IPS DF 19.7 (cell line): ENCODE measurements around the gene PDZRN4.
"Not testable (repeated sequence)": the region's sequence is repeated elsewhere in the genome, so short reads cannot be mapped to it uniquely, and the experiment has no call there.

Source experiments
- DNase-seq: peaks from one replicate; pipeline ENCODE4 v3.0.0-alpha.2; 2013; ENCODE audit warnings: low read depth, low spot score

The PDZRN4 gene

DNA sequence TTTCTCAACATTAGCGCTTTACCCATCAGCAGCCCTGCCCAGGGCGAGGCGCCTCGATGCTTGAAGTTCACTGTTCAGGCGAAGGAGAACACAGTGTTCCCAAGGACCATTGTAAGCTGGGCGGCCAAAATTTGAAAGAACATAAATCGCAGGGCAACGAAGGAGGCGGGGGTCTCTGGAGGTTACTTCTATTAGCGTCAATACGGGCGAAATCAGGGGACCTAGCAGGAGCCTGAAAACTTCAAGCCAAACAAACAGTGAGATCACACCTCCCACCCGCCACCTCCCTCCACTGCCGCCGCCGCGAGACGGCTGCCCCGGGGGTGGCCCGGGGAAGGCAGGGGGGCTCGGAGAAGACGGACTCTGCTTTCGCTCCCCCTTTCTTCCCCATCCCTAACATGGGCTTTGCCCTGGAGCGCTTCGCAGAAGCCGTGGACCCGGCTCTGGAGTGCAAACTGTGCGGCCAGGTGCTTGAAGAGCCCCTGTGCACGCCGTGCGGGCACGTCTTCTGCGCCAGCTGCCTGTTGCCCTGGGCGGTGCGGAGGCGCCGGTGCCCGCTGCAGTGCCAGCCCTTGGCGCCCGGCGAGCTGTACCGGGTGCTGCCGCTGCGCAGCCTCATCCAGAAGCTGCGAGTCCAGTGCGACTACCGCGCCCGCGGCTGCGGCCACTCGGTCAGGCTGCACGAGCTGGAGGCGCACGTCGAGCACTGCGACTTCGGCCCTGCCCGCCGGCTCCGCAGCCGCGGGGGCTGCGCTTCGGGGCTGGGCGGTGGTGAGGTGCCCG lies at the start of gene PDZRN4:
TSS of gene PDZRN4 (plus strand) at position 263 of the 783 bp plus-strand sequence.
- DNase-seq = no peak

DNA sequence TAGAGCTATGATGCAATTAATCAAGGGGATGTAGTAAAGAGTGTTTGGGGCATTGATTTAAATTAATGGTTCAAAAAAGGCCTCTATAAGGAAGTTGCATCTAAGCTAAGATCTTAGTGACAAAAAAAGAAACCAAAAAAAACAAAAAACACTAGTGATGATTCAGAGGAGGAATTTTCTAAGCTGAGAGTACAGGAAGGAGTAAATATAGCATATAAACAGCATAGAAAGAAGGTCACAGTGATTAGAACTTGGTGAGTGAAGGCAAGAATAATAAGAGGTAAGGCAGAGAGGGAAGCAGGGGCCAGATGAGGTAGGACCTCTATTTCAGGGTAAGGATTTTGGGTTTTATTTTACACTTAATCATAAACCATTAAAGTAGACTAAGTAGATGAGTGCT lies 48.0 kb upstream of the PDZRN4 start:
- no peak for DNase-seq

DNA sequence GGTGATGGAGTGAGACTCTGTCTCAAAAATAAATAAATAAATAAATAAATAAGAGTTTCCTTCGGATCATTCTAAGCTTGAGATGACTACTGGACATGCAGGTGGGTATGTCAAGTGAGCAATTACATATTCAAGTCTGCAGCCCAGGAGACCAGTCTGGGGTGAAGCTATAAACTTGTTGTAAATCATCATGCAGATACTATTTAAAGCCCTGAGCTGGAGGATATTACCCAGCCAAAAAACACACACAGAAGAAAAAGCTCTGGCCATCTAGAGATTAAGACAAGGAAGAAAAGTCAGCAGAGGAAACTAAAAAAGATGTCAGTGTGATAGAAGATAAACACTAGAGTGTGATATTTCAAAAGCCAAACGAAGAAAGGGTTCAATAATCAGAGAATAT lies 47.0 kb upstream of the PDZRN4 start:
- DNase-seq = no peak

DNA sequence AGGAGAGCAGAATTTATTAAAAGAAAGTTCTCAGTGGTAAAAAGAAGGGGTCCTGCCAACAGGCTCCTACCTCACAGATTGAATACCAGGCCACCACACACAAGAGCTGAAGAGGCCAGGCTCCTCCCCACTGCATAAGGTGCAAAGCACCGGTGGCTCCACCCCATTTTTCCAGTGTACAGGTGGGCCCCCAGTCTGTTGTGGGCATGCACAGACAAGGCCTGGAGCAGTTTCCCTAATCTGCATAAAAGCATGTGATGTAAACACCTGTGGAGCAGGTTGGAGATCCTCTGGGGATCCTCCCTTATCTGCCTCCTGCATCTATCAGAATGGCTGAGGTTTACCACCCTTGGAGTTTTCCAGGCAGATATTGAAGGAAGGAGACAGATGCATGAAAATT lies 45.7 kb upstream of the PDZRN4 start:
- no peak for DNase-seq

DNA sequence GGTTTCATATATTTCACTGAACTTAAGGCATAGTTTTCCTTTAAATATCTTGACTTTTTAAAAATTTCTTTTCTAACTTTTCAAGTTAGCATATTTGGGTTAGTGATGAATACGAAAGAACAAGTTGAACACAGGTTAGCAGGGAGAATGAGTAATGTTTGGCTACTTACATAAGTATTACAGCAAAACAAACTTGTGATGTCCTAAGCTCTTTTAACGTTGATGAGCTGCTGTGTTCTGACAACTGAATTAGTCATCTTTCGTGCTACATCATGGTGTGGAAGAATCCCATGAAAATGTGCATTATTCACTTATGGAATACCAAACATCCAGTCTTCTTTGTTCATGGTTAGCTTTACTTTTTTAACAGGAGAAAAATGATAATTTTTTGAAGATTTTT lies 36.3 kb upstream of the PDZRN4 start:
- DNase-seq = no peak

DNA sequence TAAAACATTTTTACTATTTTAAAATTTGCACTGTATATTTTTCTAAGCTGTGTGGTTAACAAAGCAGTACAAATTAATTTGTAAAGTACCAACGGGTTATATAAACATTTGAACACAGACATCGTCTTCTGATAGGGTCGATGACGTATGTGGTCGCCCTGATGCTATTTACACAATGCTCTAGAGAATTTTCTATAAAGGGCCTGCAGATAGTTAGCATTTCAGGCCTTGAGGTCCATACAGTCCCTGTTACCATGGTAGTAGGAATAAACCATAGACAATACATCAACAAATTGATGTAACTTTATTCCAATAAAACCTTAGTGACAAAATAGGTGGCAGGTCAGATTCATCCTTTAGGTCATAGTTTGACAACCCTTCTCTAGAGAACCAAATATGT lies 25.7 kb upstream of the PDZRN4 start:
- DNase-seq = no peak

DNA sequence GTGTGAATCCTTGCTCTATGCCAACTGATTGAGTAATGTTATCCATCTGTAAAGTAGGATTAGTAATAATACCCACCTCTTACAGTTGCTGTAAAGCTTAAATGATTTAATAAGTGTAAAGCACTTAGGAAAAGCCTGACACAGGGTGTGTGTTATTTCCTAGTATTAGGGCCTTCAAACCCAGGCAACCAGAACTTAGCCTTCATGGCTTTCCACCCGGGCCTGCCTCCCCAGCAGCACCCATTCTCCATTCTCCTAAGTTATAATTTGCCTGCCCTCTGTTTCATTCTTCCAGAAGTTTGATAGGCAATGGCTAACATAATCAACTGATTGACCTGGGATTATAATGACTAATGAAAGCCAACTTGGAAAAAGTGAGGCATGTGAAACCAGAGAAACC lies 20.4 kb upstream of the PDZRN4 start:
- no peak for DNase-seq

DNA sequence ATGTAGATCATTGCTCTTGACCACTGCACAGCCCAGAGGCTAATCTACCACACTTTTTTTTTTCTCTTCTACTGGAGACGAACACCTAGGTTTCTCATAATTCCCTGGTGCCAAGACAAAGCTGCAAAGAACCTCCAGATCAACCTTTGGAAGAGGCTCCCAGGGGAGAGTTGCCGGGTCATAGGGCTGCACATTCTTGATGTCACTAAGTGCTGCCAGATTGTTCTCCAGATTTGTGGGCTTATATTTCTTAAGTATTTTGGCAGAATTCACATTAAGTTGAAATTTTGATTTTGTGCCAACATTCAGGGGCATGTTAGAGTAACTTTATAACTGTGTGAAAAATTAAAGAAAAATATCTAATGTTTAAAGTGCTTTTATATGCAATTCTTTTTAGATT lies 13.5 kb upstream of the PDZRN4 start:
- no peak for DNase-seq

DNA sequence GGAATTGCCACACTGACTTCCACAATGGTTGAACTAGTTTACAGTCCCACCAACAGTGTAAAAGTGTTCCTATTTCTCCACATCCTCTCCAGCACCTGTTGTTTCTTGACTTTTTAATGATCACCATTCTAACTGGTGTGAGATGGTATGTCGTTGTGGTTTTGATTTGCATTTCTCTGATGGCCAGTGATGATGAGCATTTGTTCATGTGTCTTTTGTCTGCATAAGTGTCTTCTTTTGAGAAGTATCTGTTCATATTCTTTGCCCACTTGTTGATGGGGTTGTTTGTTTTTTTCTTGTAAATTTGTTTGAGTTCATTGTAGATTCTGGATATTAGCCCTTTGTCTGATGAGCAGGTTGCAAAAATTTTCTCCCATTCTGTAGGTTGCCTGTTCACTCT lies 8.6 kb upstream of the PDZRN4 start:
- not testable (repeated sequence) for DNase-seq

DNA sequence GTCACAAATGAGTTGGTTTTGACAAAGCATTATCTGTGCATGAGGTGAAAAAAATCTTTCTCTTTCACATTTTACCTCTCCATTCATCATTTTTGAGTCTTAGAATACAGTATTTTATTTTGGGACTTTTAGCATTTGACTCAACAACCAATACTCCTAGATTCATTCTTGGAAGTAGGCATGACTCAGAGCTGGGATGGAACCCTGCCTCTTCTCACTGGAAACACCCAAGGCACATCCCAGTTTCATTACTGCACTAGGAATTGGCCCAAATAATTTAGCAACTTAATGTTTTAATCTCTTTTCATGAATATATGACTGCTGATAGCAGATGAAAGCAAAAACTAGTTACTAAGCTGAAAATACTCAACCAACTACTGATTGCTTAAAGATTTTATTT lies 3.3 kb upstream of the PDZRN4 start:
- DNase-seq = no peak

DNA sequence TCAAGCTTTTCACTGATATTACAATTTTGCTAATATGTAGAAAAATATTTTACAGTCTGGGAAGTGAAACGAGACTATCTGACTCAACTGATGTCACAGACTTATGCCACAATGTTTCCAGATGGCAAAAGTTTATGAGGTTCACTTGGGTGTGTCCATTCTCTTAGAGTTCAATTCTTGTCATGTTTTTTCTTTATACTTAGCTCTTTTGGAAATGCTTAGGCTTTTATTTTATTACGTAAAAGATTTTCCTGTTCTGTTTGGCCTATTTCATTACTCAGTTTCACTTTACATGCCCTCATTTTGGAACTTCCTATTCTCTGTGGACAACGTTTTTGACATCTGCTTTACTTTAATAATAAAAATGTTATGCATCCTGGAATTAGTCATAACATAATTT lies 2.1 kb upstream of the PDZRN4 start:
- no peak for DNase-seq

DNA sequence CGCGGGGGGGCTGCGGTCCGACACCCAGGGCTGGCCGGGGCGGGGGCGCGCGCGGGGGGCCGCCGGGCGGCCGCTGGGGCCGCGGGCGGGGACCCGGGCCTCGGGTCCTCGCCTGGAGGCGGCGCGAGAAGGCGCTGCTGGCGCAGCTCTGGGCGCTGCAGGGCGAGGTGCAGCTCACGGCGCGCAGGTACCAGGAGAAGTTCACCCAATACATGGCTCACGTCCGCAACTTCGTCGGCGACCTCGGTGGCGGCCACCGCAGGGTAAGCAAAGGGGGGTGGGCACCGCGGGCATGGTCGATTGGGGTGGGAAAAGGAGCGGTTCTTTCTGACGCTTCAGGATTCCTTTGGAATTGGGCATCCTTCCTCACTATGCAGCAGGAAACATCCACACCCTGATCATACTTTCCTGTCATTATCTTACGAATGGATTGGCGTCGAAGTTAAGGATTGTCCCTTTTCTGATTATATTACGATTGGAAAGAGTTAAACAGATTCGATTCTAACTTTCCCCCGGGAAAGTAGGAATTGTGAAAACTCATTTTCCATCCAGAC lies 798 bp downstream of the PDZRN4 start:
- no peak for DNase-seq

DNA sequence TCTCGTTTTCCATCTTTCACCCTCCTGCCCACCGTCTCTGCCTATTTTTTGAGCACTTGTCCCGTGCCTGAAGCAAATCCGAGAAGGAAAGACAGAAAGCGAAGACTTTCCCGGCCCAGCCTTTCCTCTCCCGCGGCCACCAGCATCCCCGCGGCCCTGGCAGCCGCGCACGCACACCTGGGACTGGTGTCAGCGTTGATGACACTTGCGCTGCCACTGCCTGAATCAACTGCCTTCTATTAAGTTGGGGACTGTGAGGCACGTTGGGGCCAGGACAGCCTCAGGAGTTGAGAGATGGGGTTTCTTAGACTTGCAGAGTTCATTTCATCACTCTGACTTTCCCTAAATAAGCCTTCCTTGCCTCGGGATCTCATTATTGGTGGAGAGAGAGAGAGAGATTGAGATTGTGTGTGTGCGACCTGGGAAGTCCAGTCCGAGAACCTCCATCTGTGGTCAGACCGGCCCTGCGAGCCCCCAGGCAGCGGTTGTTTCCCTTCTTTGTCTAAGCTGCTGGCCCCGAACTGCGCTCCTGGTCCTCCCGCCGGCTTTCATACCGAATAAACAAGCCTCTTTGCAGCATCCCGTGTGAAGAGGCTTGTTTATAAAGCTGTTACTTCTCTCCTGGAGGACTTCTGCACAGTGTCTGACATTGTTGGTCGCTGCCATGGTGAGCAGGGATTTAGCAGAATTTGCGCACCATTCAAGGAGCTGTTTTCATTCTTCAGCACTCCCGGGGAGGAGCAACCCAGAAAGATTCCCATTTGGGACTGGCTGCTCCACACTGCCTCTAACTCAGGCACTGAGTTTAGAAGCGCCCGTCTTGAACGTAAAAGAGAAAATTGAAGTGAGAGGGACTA lies 1.5 kb downstream of the PDZRN4 start:
- no peak for DNase-seq

DNA sequence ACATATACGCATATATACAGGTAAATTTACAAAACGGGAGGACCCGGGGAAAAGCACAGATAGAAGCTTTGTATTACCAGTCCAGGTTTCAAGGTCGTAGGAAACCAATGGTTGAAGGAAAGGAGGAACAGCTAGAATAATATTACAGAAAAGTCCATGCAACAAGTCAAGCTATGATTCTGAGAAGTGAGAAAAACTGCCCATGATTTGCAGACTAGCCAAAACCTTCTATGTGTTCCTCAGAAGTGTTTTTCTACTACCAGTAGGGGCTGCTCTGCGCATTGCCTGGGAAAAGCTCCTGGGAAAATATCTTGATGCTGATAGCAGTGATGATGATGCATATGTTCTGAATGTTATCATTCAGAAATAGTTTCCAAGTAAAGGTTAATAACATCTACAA lies 2.2 kb downstream of the PDZRN4 start:
- DNase-seq = no peak

DNA sequence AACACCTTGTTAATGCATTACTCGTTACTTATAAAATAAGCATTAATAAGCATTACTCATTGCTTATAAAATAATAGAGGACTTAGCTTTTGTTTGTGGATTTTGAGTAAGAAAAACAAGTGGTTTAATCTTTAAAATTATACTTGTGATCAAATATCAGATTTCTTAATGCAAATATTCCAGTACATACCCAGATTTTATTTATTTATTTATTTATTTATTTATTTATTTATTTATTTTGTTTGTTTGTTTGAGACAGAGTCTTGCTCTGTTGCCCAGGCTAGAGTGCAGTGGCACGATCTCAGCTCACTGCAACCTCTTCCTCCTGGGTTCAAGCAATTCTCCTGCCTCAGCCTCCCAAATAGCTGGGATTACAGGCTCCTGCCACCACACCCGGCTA lies 3.4 kb downstream of the PDZRN4 start:
- DNase-seq = not testable (repeated sequence)

DNA sequence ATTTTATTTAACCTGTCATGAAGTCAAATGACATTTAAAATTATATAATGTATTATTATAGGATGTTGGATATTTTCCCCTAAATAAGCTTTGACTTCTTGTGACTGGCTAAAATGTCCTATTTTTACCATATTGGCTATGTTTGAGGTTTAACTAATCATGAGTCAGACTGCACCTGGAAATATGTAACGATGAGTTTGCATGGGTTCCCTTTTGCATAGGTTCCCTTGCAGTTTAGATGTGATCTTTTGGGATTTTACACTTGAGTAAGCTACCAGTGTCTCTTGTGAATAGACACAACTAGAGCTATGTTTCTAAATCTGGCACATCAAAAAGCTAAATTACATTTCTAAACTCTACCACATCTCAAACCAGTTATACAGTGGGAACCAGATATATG lies 5.2 kb downstream of the PDZRN4 start:
- DNase-seq = no peak

DNA sequence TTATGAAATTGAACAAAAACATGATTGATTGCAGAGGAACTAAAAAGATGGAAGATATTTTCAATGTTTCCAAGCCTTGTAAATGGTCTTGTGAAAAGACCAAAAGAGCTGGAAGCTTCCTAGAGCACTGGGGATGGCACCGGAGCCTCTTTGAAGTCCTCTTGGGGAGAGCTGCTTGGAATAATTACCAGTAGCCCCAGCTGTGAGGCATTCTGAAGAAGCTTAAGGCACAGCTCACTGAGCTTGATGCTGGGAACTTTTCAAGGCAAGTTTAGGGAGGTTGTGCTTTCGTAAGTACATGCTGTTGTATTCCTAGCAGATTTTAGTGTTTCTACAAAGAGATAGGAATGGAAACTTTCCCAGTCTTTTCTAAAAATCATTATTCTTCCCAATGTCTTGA lies 13.9 kb downstream of the PDZRN4 start:
- DNase-seq = no peak

DNA sequence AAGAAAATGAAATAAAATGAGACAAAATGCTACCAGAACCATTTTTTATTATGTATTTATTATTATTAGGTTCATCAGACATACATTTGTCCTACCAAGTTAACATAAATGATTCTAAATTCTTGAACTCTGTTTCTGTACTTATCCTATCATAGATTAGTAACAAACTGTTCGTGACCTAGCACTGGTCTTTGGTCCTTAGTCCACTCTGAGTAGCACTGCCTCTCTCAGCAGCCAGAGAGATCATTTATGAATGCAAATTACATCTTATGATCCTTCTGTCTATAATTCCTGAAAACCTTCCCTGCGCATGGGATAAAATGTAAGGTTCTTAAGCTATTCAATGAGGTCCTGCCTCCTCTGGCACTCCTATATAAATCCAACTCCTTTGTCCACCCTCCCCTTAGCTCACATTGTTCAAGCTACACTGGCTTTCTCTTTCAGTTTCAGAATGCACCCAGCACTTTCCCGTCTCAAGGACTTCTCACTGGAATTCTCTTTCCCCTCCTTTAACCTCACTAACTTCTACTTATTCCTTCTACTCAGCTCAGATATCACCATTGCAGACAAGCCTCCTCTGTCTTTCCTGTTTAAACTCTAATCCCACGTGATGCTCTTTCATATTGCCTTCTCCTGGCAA lies 17.1 kb downstream of the PDZRN4 start:
- no peak for DNase-seq

DNA sequence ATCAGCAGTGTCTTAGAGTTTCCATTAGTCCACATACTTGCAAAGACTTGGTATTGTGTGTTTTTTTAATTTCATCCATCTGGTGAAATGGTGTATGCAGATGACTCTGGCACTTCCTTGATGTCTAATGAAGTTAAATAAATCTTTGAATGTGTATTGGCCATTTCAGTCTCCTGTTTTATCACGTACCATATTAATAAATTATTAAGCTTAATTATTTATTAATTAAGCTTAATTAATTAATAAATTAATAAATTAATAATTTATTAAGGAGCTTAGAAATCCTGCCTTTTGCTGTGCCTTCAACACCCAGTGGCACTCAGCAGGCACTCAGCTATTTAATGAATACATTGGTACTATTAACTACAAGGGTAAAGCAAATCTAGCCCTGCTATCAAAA lies 18.2 kb downstream of the PDZRN4 start:
- DNase-seq = no peak

DNA sequence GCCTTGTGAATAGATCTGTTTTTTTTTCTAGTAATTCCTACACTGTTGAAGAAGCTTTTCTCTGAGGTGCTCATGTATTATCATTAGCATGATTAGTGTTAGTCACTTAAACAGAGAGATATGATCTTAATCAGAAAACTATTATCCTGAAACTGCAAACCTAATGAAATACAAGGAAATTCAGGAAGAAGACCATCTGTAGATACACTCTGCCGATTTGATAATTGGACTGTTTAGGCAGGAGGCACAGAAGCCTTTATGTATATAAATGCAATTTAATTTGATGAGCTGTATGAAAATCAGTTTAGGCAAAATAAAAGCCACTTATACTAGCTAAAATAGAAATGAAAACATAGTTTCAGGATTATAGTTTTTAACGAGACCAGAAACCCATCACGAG lies 23.3 kb downstream of the PDZRN4 start:
- no peak for DNase-seq

DNA sequence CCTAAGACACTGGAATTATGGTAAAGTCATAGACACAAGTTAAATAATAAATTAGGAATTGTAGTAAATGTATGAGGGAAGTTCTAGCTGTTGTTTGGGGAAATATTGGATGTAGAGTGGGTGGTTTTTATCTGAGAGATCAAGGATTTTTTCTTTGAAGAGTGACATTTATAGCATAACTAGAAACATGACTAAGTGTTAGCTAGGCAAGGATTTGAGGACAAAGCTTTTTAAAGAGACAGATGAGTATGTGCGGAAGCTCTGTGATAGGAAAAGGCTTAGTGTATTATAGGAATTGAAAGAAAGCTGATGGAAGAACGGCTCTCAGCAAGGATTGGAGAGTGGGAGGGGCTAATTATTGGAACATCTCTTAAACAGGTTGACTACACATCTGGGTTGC lies 24.5 kb downstream of the PDZRN4 start:
- no peak for DNase-seq

DNA sequence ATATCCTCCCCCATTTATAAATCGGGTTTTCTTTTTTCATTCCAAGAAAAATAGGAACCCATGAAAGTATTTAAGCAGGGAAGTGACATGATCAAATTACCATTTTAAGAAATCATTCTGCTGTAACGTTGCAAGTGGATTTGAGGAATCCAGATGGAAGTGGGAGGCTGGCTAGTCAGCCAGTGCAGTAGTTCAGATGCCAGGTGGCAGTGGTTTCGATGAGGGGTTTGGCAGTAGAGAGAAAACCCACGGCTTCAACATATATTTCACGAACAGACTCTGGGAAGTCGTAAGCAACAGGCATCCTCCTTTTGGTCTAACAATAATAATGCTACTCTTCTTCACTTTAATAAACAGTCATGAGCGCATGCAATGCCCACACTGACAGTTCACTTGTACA lies 25.0 kb downstream of the PDZRN4 start:
- DNase-seq = no peak
